ENCODE measurements around the gene SEPTIN3. TPM values are rescaled to one million over a fixed set of nuclear protein-coding genes. Genes with fewer than 3 reads are reported as not detected.
A peak's percentile ranks its signal among the peaks of the same experiment; 100 is the strongest.

The SEPTIN3 gene
- total RNA-seq, 1 experiment from 2014 or later = 3.9 TPM

DNA sequence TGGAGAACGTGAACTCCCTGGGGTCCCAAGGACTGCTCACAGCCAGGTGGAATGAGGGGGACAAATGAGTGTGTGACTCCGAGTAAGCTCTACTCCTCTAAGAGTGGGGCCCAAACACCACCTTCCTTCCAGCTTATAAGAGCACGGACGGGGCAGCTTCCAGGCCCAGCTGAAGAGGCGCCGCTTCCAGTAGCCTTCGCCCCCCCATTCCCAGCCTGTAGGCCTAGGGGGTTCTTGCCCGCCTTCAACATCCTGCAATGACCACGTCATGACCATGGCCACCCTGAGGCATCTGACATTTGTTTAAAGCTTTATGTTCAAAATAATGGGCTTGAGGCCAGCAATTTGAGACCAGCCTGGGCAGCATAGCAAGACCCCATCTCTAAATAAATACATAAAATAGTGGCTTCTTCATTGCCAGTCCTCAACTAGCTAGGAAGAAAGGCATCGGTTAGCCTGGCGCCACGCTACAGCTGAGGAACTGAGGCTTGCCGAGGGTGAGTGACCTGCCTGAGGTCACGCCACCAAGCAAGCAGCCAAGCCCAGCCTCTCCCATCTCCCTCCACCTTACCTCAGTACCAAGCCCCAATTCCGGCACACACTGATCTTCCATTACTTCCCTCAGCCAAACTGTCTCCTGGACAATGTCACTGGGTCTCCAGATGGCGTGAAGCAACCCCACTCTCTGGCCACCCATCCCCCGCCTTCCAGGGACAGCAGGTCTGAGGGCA lies 34.8 kb upstream of the SEPTIN3 start:
- intact Hi-C loops (cut with micrococcal nuclease; ENCODE audit: unreplicated experiment) = no loop called here
- BruUV-seq (replicated peaks) = no TSS peak
- TF ChIP-seq TCF7L2 (IDR thresholded peaks at IDR 0.05; ENCODE audit: low read depth, low read length) = no peak
- TF ChIP-seq POLR2AphosphoS5 (IDR thresholded peaks at IDR 0.05; ENCODE audit: low read depth, low read length) = 0 out of 2 replicates have a peak, but pooled peaks have one; percentile 25
- Histone ChIP-seq H3K27me3 (ENCODE audit: control insufficient read depth, insufficient read depth, low read length) (no peaks in the 10 kb centered on the region), H3K27ac (ENCODE audit: low read length) (no peak overlapping the region), H3K4me1 (ENCODE audit: control insufficient read depth, insufficient read depth, low read length) (no peaks in the 10 kb centered on the region), H3K4me3 (ENCODE audit: low read depth in 2 of 2, low read length in 2 of 2) (no peak overlapping the region), H3K9me3 (ENCODE audit: control insufficient read depth, insufficient read depth, low read depth, low read length) (no peaks in the 10 kb centered on the region), H3K36me3 (ENCODE audit: control insufficient read depth, insufficient read depth, low read length) (no peaks in the 10 kb centered on the region)
- in situ Hi-C loops (cut with HindIII; ENCODE audit: low pct_unique_long_range_greater_than_20kb, low sequenced_read_pairs) = no loop called here
- ATAC-seq = no peak
- CTCF ChIA-PET = no interaction called here
- DNase-seq (ENCODE audit: low read depth, low spot score) = no peak
- POLR2A ChIA-PET = no interaction called here

DNA sequence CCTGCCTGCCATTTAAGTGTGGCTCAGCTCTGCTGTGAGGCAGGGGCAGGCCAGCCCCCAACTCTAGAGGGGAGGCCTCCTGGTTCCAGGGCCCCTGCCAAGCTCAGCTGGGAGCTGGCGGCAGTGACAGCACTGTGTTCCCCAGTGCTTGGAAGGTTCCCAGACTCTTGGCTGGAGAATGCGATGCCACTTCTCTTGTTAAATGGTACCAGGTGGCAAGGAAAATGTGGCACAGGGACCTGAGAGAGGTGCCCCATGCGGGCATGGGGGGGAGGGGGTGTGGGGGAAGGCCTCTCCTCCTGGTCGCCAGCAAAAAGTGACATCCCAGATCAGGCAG lies 34.3 kb upstream of the SEPTIN3 start:
- Histone ChIP-seq H3K27me3 (ENCODE audit: control insufficient read depth, insufficient read depth, low read length) (no peaks in the 10 kb centered on the region), H3K27ac (ENCODE audit: low read length) (no peak overlapping the region), H3K4me1 (ENCODE audit: control insufficient read depth, insufficient read depth, low read length) (no peaks in the 10 kb centered on the region), H3K36me3 (ENCODE audit: control insufficient read depth, insufficient read depth, low read length) (no peaks in the 10 kb centered on the region), H3K9me3 (ENCODE audit: control insufficient read depth, insufficient read depth, low read depth, low read length) (no peaks in the 10 kb centered on the region), H3K4me3 (ENCODE audit: low read depth in 2 of 2, low read length in 2 of 2) (no peak overlapping the region)
- no TSS peak for BruUV-seq (replicated peaks)
- intact Hi-C loops (cut with micrococcal nuclease; ENCODE audit: unreplicated experiment) = no loop called here
- no peak for ATAC-seq
- in situ Hi-C loops (cut with HindIII; ENCODE audit: low pct_unique_long_range_greater_than_20kb, low sequenced_read_pairs) = no loop called here
- TF ChIP-seq TCF7L2 (IDR thresholded peaks at IDR 0.05; ENCODE audit: low read depth, low read length) (no peak), SIN3A (IDR thresholded peaks at IDR 0.05; ENCODE audit: borderline replicate concordance, insufficient read depth, low read depth, low read length) (no peak), POLR2AphosphoS5 (IDR thresholded peaks at IDR 0.05; ENCODE audit: low read depth, low read length) (no peak)
- TF ChIP-seq, protein P1, sequence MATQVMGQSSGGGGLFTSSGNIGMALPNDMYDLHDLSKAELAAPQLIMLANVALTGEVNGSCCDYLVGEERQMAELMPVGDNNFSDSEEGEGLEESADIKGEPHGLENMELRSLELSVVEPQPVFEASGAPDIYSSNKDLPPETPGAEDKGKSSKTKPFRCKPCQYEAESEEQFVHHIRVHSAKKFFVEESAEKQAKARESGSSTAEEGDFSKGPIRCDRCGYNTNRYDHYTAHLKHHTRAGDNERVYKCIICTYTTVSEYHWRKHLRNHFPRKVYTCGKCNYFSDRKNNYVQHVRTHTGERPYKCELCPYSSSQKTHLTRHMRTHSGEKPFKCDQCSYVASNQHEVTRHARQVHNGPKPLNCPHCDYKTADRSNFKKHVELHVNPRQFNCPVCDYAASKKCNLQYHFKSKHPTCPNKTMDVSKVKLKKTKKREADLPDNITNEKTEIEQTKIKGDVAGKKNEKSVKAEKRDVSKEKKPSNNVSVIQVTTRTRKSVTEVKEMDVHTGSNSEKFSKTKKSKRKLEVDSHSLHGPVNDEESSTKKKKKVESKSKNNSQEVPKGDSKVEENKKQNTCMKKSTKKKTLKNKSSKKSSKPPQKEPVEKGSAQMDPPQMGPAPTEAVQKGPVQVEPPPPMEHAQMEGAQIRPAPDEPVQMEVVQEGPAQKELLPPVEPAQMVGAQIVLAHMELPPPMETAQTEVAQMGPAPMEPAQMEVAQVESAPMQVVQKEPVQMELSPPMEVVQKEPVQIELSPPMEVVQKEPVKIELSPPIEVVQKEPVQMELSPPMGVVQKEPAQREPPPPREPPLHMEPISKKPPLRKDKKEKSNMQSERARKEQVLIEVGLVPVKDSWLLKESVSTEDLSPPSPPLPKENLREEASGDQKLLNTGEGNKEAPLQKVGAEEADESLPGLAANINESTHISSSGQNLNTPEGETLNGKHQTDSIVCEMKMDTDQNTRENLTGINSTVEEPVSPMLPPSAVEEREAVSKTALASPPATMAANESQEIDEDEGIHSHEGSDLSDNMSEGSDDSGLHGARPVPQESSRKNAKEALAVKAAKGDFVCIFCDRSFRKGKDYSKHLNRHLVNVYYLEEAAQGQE (IDR thresholded peaks at IDR 0.05; ENCODE audit: insufficient read depth in 1 of 2, low read depth in 2 of 2, low read length in 1 of 2) = no peak
- TF ChIP-seq, protein P2, sequence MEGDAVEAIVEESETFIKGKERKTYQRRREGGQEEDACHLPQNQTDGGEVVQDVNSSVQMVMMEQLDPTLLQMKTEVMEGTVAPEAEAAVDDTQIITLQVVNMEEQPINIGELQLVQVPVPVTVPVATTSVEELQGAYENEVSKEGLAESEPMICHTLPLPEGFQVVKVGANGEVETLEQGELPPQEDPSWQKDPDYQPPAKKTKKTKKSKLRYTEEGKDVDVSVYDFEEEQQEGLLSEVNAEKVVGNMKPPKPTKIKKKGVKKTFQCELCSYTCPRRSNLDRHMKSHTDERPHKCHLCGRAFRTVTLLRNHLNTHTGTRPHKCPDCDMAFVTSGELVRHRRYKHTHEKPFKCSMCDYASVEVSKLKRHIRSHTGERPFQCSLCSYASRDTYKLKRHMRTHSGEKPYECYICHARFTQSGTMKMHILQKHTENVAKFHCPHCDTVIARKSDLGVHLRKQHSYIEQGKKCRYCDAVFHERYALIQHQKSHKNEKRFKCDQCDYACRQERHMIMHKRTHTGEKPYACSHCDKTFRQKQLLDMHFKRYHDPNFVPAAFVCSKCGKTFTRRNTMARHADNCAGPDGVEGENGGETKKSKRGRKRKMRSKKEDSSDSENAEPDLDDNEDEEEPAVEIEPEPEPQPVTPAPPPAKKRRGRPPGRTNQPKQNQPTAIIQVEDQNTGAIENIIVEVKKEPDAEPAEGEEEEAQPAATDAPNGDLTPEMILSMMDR (IDR thresholded peaks at IDR 0.05) = no peak
- CTCF ChIA-PET = interaction anchor here (0.8 kb wide), 1 partner anchor 188 kb away, joined by 4 read pairs; no protein-coding TSS in a partner anchor
- POLR2A ChIA-PET = interaction anchor here (0.6 kb wide), 1 partner anchor 27 kb away, joined by 7 read pairs; no protein-coding TSS in a partner anchor
- DNase-seq (ENCODE audit: low read depth, low spot score) = no peak

DNA sequence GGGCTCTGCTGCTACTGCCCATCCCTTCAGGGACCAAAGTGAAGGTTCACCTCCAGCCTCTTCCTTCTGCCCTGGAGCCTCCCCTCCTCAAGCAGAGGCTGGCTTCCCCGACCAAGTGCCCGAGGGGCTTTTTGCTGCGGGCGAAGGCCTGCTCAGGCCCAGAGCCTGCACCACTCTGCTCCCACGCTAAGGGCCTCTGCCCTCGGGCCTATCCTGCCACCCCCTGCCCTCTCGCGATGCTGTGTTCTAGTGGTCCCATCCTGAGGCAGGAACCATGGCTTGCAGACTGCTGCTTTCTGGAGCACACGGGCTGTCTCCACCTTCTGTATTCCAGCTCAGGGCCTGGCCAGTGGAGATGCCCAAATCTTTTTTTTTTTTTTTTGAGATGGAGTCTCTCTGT lies 33.7 kb upstream of the SEPTIN3 start:
- no peaks in the 10 kb centered on the region for H3K27me3 ChIP-seq (ENCODE audit: control insufficient read depth, insufficient read depth, low read length)
- ATAC-seq = no peak
- POLR2A ChIA-PET = interaction anchor here (0.6 kb wide), 1 partner anchor 28 kb away, joined by 7 read pairs; no protein-coding TSS in a partner anchor
- TF ChIP-seq SIN3A (IDR thresholded peaks at IDR 0.05; ENCODE audit: borderline replicate concordance, insufficient read depth, low read depth, low read length) = no peak
- TF ChIP-seq, protein P1 (IDR thresholded peaks at IDR 0.05; ENCODE audit: insufficient read depth in 1 of 2, low read depth in 2 of 2, low read length in 1 of 2) = no peak
- no peak for TF ChIP-seq TCF7L2 (IDR thresholded peaks at IDR 0.05; ENCODE audit: low read depth, low read length)
- no peak for TF ChIP-seq POLR2AphosphoS5 (IDR thresholded peaks at IDR 0.05; ENCODE audit: low read depth, low read length)
- H3K4me3 ChIP-seq (ENCODE audit: low read depth in 2 of 2, low read length in 2 of 2) = no peak overlapping the region
- DNase-seq (ENCODE audit: low read depth, low spot score) = no peak
- intact Hi-C loops (cut with micrococcal nuclease; ENCODE audit: unreplicated experiment) (no loop called here), in situ Hi-C loops (cut with HindIII; ENCODE audit: low pct_unique_long_range_greater_than_20kb, low sequenced_read_pairs) (no loop called here)
- H3K36me3 ChIP-seq (ENCODE audit: control insufficient read depth, insufficient read depth, low read length) = no peaks in the 10 kb centered on the region
- BruUV-seq (replicated peaks) = no TSS peak
- H3K9me3 ChIP-seq (ENCODE audit: control insufficient read depth, insufficient read depth, low read depth, low read length) = no peaks in the 10 kb centered on the region
- CTCF ChIA-PET = interaction anchor here (0.6 to 0.8 kb wide), 2 partner anchors 163 to 189 kb away, joined by 3 to 4 read pairs; no protein-coding TSS in a partner anchor
- H3K27ac ChIP-seq (ENCODE audit: low read length) = no peak overlapping the region
- no peaks in the 10 kb centered on the region for H3K4me1 ChIP-seq (ENCODE audit: control insufficient read depth, insufficient read depth, low read length)
